Left lung (tissue), 10 donors: ENCODE results near the gene P3H2. TPM values are rescaled to one million over a fixed set of nuclear protein-coding genes. Genes with fewer than 3 reads are reported as not detected.

Source experiments
- ATAC-seq: fragments of 200-7000 bp; cut with Tn5 transposase; one replicate; pipeline ENCODE4 v1.9.1; 2020; ENCODE audit warnings: moderate library complexity
- DNase-seq, 4 donors: peaks; one replicate each; pipeline ENCODE4 v3.0.0-alpha.2; 2013 to 2020
- H3K27ac ChIP-seq, 2 donors: fragments of 200-600 bp; sonication (generic) in 1 of 2; one replicate each; pipeline versions ENCODE4 v1.5.0 to v1.8.0; 2020 to 2021
- H3K27me3 ChIP-seq, 2 donors: fragments of 200-600 bp; sonication (generic) in 1 of 2; one replicate each; pipeline versions ENCODE4 v1.5.0 to v1.8.0; 2020 to 2021
- H3K36me3 ChIP-seq, 2 donors: fragments of 200-600 bp; sonication (generic) in 1 of 2; one replicate each; pipeline versions ENCODE4 v1.5.0 to v1.8.0; 2020 to 2021
- H3K4me1 ChIP-seq, 2 donors: fragments of 200-600 bp; one replicate each; pipeline ENCODE4 v1.8.0; 2021
- H3K4me3 ChIP-seq, 2 donors: fragments of 200-600 bp; sonication (generic) in 1 of 2; one replicate each; pipeline versions ENCODE4 v1.5.0 to v1.8.0; 2020 to 2021; ENCODE audit warnings: mild to moderate bottlenecking in 1 of 2
- H3K9me3 ChIP-seq, 2 donors: fragments of 200-600 bp; sonication (generic) in 1 of 2; one replicate each; pipeline versions ENCODE4 v1.5.0 to v1.8.0; 2020 to 2021
- intact Hi-C, 2 donors: fragments of 100-400 bp; cut with DNase I; formaldehyde crosslinking; loops; one replicate each; pipeline versions ENCODE4 v1.11.2 to v1.14.2; 2022
- polyA plus RNA-seq, 6 donors: library from polyadenylated mRNA; unstranded; fragments of 120-200 nt; gene quantifications; one replicate each; pipeline ENCODE4 v1.2.1, GENCODE V29; 2013; ENCODE audit not compliant: insufficient read length in 6 of 6
- total RNA-seq, 2 donors: library from RNA; stranded (reverse); fragmentation: NEBNext Ultra II Directional; extraction: Animal tissue kit (Norgen Biotek cat#: 25700); gene quantifications; one replicate each; pipeline ENCODE4 v1.2.1, GENCODE V29; 2021
- TF ChIP-seq, protein P1 (sequence below), 2 donors: fragments of 200-600 bp; sonication (generic) in 1 of 2; IDR thresholded peaks; one replicate each; pipeline versions ENCODE4 v1.5.0 to v1.8.0; 2021; ENCODE audit warnings: antibody characterized with exemption in 2 of 2
- donor health status: DM: no; HTN: yes; CAD: no.
- donor health status: DM: no; HTN: no; CAD: no.

P3H2 gene
- total and polyA plus RNA-seq, 8 donors, result 29.1 to 50.7 (median 36.1) TPM

DNA sequence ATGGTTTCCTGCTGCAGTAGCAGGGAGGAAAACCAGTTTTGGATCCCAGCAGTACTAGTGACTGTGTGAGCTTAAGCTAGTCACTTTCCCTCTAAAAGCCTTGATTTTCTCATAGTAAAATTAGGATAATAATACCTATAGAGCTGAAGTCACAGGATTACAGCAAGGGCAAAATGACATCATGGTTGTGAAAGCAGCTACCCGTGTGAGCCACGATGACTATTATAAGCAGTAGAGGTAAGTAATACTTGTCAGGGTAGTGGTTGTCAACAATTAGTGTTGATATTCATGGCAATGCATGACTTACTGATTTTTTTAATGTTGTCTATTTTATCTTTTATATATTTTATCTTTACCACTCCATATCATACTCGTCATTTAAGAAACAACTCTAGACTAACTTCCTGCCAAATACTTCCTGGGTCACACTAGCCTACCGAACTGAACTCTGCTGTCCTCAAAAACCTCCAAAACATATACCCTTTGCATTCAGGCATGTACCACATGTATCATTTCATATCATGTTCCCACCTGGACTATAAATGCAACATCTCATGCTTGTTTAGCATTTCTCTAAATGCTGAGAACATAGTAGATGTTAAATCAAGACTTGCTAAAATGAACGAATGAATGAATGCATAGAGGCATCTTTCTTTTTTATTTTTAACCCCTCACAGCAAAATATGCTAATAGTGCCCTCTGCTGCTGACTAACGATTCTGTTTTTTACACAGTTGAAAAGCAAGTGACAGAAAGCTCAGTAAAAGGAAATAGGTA lies 172.6 kb downstream of the P3H2 start:
- Histone ChIP-seq H3K36me3 (no peaks in the 10 kb centered on the region), H3K9me3 (no peaks in the 10 kb centered on the region), H3K4me3 (no peak overlapping the region), H3K4me1 (no peaks in the 10 kb centered on the region), H3K27ac (no peak overlapping the region), H3K27me3 (no peaks in the 10 kb centered on the region)
- peak; percentile 51 for ATAC-seq
- intact Hi-C loops, result no loop called here
- TF ChIP-seq, protein P1, sequence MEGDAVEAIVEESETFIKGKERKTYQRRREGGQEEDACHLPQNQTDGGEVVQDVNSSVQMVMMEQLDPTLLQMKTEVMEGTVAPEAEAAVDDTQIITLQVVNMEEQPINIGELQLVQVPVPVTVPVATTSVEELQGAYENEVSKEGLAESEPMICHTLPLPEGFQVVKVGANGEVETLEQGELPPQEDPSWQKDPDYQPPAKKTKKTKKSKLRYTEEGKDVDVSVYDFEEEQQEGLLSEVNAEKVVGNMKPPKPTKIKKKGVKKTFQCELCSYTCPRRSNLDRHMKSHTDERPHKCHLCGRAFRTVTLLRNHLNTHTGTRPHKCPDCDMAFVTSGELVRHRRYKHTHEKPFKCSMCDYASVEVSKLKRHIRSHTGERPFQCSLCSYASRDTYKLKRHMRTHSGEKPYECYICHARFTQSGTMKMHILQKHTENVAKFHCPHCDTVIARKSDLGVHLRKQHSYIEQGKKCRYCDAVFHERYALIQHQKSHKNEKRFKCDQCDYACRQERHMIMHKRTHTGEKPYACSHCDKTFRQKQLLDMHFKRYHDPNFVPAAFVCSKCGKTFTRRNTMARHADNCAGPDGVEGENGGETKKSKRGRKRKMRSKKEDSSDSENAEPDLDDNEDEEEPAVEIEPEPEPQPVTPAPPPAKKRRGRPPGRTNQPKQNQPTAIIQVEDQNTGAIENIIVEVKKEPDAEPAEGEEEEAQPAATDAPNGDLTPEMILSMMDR (IDR thresholded peaks at IDR 0.05), result peak; percentile 13 to 39
- no peak for DNase-seq

- ATAC-seq (no peak), DNase-seq (no peak)
- Histone ChIP-seq H3K4me3 (no peak overlapping the region), H3K4me1 (no peaks in the 10 kb centered on the region), H3K9me3 (no peaks in the 10 kb centered on the region), H3K36me3 (no peaks in the 10 kb centered on the region), H3K27me3 (no peaks in the 10 kb centered on the region), H3K27ac (no peak overlapping the region)
- TF ChIP-seq, protein P1 (IDR thresholded peaks at IDR 0.05), result no peak
- intact Hi-C loops, result no loop called here
These were observed 173.6 kb downstream of the P3H2 start for GRCh38 chr3:189947068-189947467.

- Histone ChIP-seq H3K9me3 (no peaks in the 10 kb centered on the region), H3K4me3 (no peak overlapping the region), H3K36me3 (no peaks in the 10 kb centered on the region), H3K4me1 (no peaks in the 10 kb centered on the region), H3K27ac (no peak overlapping the region), H3K27me3 (no peaks in the 10 kb centered on the region)
- intact Hi-C loops, result no loop called here
- ATAC-seq, result no peak
- TF ChIP-seq, protein P1 (IDR thresholded peaks at IDR 0.05), result no peak
- no peak for DNase-seq
These were observed 174.6 kb downstream of the P3H2 start for GRCh38 chr3:189945935-189946709.

DNA sequence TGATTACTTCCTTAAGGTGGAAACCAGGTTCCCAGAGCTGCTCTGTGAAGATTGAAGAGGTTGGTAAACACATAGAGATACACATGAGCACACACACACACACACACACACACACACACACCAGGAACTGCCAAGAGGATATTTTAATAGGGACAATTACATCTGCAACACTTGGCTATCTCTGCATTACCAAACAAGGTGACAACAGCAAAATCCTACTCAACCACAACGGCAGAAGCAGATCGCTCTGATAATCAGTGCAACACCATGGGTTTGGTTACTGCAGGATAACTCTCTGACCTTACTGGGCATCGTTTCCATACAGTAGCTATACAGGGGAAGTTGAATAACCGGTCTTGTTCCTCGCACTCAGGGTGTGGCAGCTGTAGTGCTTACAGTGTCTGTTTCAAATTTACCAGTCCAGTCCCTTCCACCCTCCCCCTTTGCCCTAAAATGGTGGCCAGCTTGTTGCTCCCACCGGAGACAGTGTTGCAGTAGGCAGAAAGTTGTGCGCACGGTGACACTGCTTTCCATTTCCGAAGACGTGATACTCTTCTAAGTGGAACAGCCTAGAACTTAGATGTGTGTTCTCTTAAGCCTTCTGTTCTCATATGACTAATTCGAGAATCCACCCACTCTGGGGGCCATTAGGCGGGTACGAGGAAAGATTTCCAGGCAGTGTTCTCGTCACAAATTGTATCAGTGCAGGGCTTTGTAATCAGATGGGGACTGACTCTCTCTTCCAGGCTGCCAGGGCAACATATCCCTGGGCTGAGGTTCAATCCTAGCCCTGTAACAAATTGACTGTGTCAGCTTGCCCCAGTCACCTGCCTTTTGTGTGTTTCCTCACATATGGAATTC lies 176.2 kb downstream of the P3H2 start:
- Histone ChIP-seq H3K27ac (no peak overlapping the region), H3K4me1 (no peaks in the 10 kb centered on the region), H3K9me3 (no peaks in the 10 kb centered on the region), H3K36me3 (no peaks in the 10 kb centered on the region), H3K4me3 (no peak overlapping the region), H3K27me3 (no peaks in the 10 kb centered on the region)
- DNase-seq (peak in 1 of 4 donors; percentile 28), ATAC-seq (peak; percentile 70)
- TF ChIP-seq, protein P1 (IDR thresholded peaks at IDR 0.05), result no peak
- intact Hi-C loops, result no loop called here
